GM23338 (cell line): ENCODE measurements around the gene IGF2. TPM values are rescaled to one million over a fixed set of nuclear protein-coding genes. Genes with fewer than 3 reads are reported as not detected.

Experiments
- ATAC-seq: fragments of 200-7000 bp; cut with Tn5 transposase; 3 replicates; pipeline ENCODE4 v1.9.1; 2020
- DNase-seq: peaks from one replicate; pipeline ENCODE4 v3.0.0-alpha.2; 2015; ENCODE audit warnings: low spot score
- H2AFZ ChIP-seq: fragments of 200-600 bp; sonication (generic); 2 replicates; pipeline ENCODE4 v1.8.0; 2016; ENCODE audit warnings: antibody characterized with exemption, mild to moderate bottlenecking, moderate library complexity
- H3F3A ChIP-seq: fragments of 200-600 bp; sonication (generic); replicated peaks from 2 replicates; pipeline ENCODE4 v1.8.0; 2017; ENCODE audit warnings: antibody characterized with exemption, mixed run types, low read depth
- H3K27ac ChIP-seq: fragments of 200-600 bp; sonication (generic); 2 replicates; pipeline ENCODE4 v1.6.1; 2016; ENCODE audit warnings: low read depth
- H3K27me3 ChIP-seq: fragments of 200-600 bp; sonication (generic); 2 replicates; pipeline ENCODE4 v1.8.0; 2016; ENCODE audit warnings: mild to moderate bottlenecking, mixed run types, moderate library complexity; ENCODE audit not compliant: insufficient read depth
- H3K36me3 ChIP-seq: fragments of 200-600 bp; sonication (generic); 2 replicates; pipeline ENCODE4 v1.8.0; 2016; ENCODE audit warnings: mild to moderate bottlenecking; ENCODE audit not compliant: insufficient read depth
- H3K4me1 ChIP-seq: fragments of 200-600 bp; sonication (generic); 2 replicates; pipeline ENCODE4 v1.8.0; 2016; ENCODE audit warnings: mild to moderate bottlenecking, moderate library complexity; ENCODE audit not compliant: insufficient read depth
- H3K4me2 ChIP-seq: fragments of 200-600 bp; sonication (generic); 2 replicates; pipeline ENCODE4 v1.7.1; 2017; ENCODE audit warnings: mixed run types
- H3K4me3 ChIP-seq: fragments of 200-600 bp; sonication (generic); 2 replicates; pipeline ENCODE4 v1.6.1; 2016; ENCODE audit warnings: mixed run types
- H3K79me2 ChIP-seq: fragments of 200-600 bp; sonication (generic); replicated peaks from 2 replicates; pipeline ENCODE4 v1.8.0; 2017; ENCODE audit warnings: mild to moderate bottlenecking; ENCODE audit not compliant: insufficient read depth
- H3K9me2 ChIP-seq: fragments of 200-600 bp; sonication (generic); 2 replicates; pipeline ENCODE4 v1.8.0; 2017; ENCODE audit not compliant: insufficient read depth
- H4K20me1 ChIP-seq: fragments of 200-600 bp; sonication (generic); replicated peaks from 2 replicates; pipeline ENCODE4 v1.8.0; 2017; ENCODE audit warnings: mild to moderate bottlenecking; ENCODE audit not compliant: insufficient read depth
- H3K27ac Mint-ChIP-seq: 2 replicates; pipeline ENCODE4 v1.8.0; 2020; ENCODE audit warnings: inconsistent platforms, mild to moderate bottlenecking, moderate library complexity, mixed read lengths
- H3K27me3 Mint-ChIP-seq: 3 replicates; pipeline ENCODE4 v1.8.0; 2022; ENCODE audit warnings: low read depth, mild to moderate bottlenecking, moderate library complexity, mixed read lengths, inconsistent platforms; ENCODE audit not compliant: insufficient read depth, poor library complexity
- H3K36me3 Mint-ChIP-seq: 3 replicates; pipeline ENCODE4 v1.8.0; 2021; ENCODE audit warnings: low read depth, mild to moderate bottlenecking, inconsistent platforms, moderate library complexity, mixed read lengths
- H3K4me1 Mint-ChIP-seq: 3 replicates; pipeline ENCODE4 v1.8.0; 2020; ENCODE audit warnings: mild to moderate bottlenecking, inconsistent platforms, mixed read lengths
- H3K4me3 Mint-ChIP-seq: 3 replicates; pipeline ENCODE4 v1.8.0; 2021; ENCODE audit warnings: moderate library complexity, mild to moderate bottlenecking, inconsistent platforms, mixed read lengths
- H3K9me3 Mint-ChIP-seq: 3 replicates; pipeline ENCODE4 v1.8.0; 2020; ENCODE audit warnings: moderate library complexity, mild to moderate bottlenecking, inconsistent platforms, mixed read lengths
- CREB1 ChIP-seq: fragments of 250-450 bp; sonication (Bioruptor Pico); IDR thresholded peaks from 2 replicates; pipeline ENCODE4 v1.5.0; 2020; ENCODE audit warnings: low read depth, mild to moderate bottlenecking, moderate library complexity
- ETS1 ChIP-seq: IDR thresholded peaks from 2 replicates; pipeline ENCODE4 v1.6.1; 2016; ENCODE audit warnings: antibody characterized with exemption
- EZH2 ChIP-seq: fragments of 200-600 bp; sonication (generic); IDR thresholded peaks from one replicate; pipeline ENCODE4 v1.8.0; 2017; ENCODE audit warnings: antibody characterized with exemption, mild to moderate bottlenecking, low read depth; ENCODE audit not compliant: unreplicated experiment
- EZH2phosphoT487 ChIP-seq: fragments of 200-600 bp; sonication (generic); IDR thresholded peaks from one replicate; pipeline ENCODE4 v1.8.1; 2018; ENCODE audit warnings: antibody characterized with exemption; ENCODE audit not compliant: unreplicated experiment
- JUNB ChIP-seq: IDR thresholded peaks from one replicate; pipeline ENCODE4 v1.6.1; 2016; ENCODE audit warnings: antibody characterized with exemption; ENCODE audit not compliant: unreplicated experiment
- POLR2AphosphoS5 ChIP-seq: IDR thresholded peaks from 2 replicates; pipeline ENCODE4 v1.6.1; 2016; ENCODE audit warnings: antibody characterized with exemption, low read depth
- REST ChIP-seq: IDR thresholded peaks from one replicate; pipeline ENCODE4 v1.6.1; 2018; ENCODE audit warnings: antibody characterized with exemption; ENCODE audit not compliant: unreplicated experiment
- ZNF114 ChIP-seq: fragments of 250-450 bp; sonication (Bioruptor Pico); IDR thresholded peaks from 2 replicates; pipeline ENCODE4 v1.5.0; 2020; ENCODE audit warnings: mild to moderate bottlenecking, moderate library complexity
- ZNF331 ChIP-seq: fragments of 250-450 bp; sonication (Bioruptor Pico); IDR thresholded peaks from 2 replicates; pipeline ENCODE4 v1.5.0; 2020; ENCODE audit warnings: low read depth, mild to moderate bottlenecking, moderate library complexity
- ZNF462 ChIP-seq: fragments of 250-450 bp; sonication (Bioruptor Pico); IDR thresholded peaks from 2 replicates; pipeline ENCODE4 v1.5.0; 2020; ENCODE audit warnings: mild to moderate bottlenecking, moderate library complexity
- polyA plus RNA-seq: library from polyadenylated mRNA; unstranded; fragments of >200 nt; fragmentation: Nextera tagmentation; extraction: Ambion mirVana; gene quantifications from 2 replicates; pipeline ENCODE4 v1.2.1, GENCODE V29; 2016
- total RNA-seq: library from RNA; depleted of rRNA; stranded (reverse); fragments of >200 nt; shearing (Covaris generic); gene quantifications from 2 replicates; pipeline ENCODE4 v1.2.3, GENCODE V29; 2014

The IGF2 gene
- total and polyA plus RNA-seq, 2 experiments from 2014 or later, result 1.4 to 4.0 TPM

GRCh38 chr11:2127482-2128129 lies 11.6 kb downstream of the IGF2 start (continued):
- no peak for TF ChIP-seq REST

GRCh38 chr11:2126520-2127085 lies 12.6 kb downstream of the IGF2 start:
- no peaks in the 10 kb centered on the region for H3K4me1 Mint-ChIP-seq
- no peaks in the 10 kb centered on the region for H3K36me3 Mint-ChIP-seq
- DNase-seq, result no peak
- no peaks in the 10 kb centered on the region for H3K9me3 Mint-ChIP-seq
- no peaks in the 10 kb centered on the region for H4K20me1 ChIP-seq
- H3K36me3 ChIP-seq, result no peaks in the 10 kb centered on the region
- H3K4me3 ChIP-seq, result no peak overlapping the region
- H3K79me2 ChIP-seq, result no peaks in the 10 kb centered on the region
- no peak overlapping the region for H3K4me2 ChIP-seq
- no peaks in the 10 kb centered on the region for H3K27me3 ChIP-seq
- H3K27ac ChIP-seq, result no peak overlapping the region
- no peaks in the 10 kb centered on the region; the same call in 1 of the 2 replicates for H3K4me1 ChIP-seq
- no peaks in the 10 kb centered on the region for H3K9me2 ChIP-seq
- no peak overlapping the region for H3K27ac Mint-ChIP-seq
- no peak overlapping the region for H3K4me3 Mint-ChIP-seq
- no peak for ATAC-seq
- H2AFZ ChIP-seq, result no peak overlapping the region
- H3K27me3 Mint-ChIP-seq, result peaks cover 14% of the 10 kb centered on the region
- H3F3A ChIP-seq, result no peaks in the 10 kb centered on the region
- TF ChIP-seq REST (no peak), POLR2AphosphoS5 (no peak), ZNF331 (no peak), CREB1 (no peak), EZH2 (no peak), ZNF462 (no peak), ETS1 (no peak), ZNF114 (CRISPR knock-in tag) (no peak), EZH2phosphoT487 (no peak), JUNB (no peak)
